Measurements from ENCODE around the gene SPATC1L.

The SPATC1L gene

GRCh38 chr21:46156378-46156645 lies 27.9 kb downstream of the SPATC1L start:
- H3K27ac ChIP-seq (ENCODE audit: low read depth, low read length), result no peak overlapping the region

GRCh38 chr21:46155514-46156377 lies 28.5 kb downstream of the SPATC1L start, which contains the start of gene FTCD:
Gene FTCD (minus strand): TSS chr21:46155579. CDS start chr21:46155523, 56 bp downstream.
- H3K27me3 ChIP-seq (ENCODE audit: control insufficient read depth, insufficient read depth, low read length), result no peaks in the 10 kb centered on the region
- no peak within 1 kb of the TSS for H3K9ac ChIP-seq (ENCODE audit: low read length)
- H3K36me3 ChIP-seq (ENCODE audit: control insufficient read depth, insufficient read depth, low read length), result no peaks in the 10 kb centered on the region
- no peaks in the 10 kb centered on the region for H3K4me1 ChIP-seq (ENCODE audit: control insufficient read depth, insufficient read depth, low read length)
- no peak within 1 kb of the TSS for H3K4me3 ChIP-seq (ENCODE audit: low read length)
- H3K27ac ChIP-seq (ENCODE audit: low read depth, low read length), result no peak within 1 kb of the TSS

More at GRCh38 chr21:46156378-46156645, 27.9 kb downstream of the SPATC1L start:
- Histone ChIP-seq H3K4me3 (ENCODE audit: low read length) (no peak overlapping the region), H3K9ac (ENCODE audit: low read length) (no peak overlapping the region), H3K27me3 (ENCODE audit: control insufficient read depth, insufficient read depth, low read length) (no peaks in the 10 kb centered on the region), H3K36me3 (ENCODE audit: control insufficient read depth, insufficient read depth, low read length) (no peaks in the 10 kb centered on the region), H3K4me1 (ENCODE audit: control insufficient read depth, insufficient read depth, low read length) (no peaks in the 10 kb centered on the region)

GRCh38 chr21:46154955-46155513 lies 29.2 kb downstream of the SPATC1L start:
- Histone ChIP-seq H3K9ac (ENCODE audit: low read length) (no peak overlapping the region), H3K27me3 (ENCODE audit: control insufficient read depth, insufficient read depth, low read length) (no peaks in the 10 kb centered on the region), H3K4me3 (ENCODE audit: low read length) (no peak overlapping the region), H3K4me1 (ENCODE audit: control insufficient read depth, insufficient read depth, low read length) (no peaks in the 10 kb centered on the region), H3K27ac (ENCODE audit: low read depth, low read length) (no peak overlapping the region), H3K36me3 (ENCODE audit: control insufficient read depth, insufficient read depth, low read length) (no peaks in the 10 kb centered on the region)

GRCh38 chr21:46154155-46154954 lies 29.9 kb downstream of the SPATC1L start:
- Histone ChIP-seq H3K36me3 (ENCODE audit: control insufficient read depth, insufficient read depth, low read length) (no peaks in the 10 kb centered on the region), H3K4me3 (ENCODE audit: low read length) (no peak overlapping the region), H3K4me1 (ENCODE audit: control insufficient read depth, insufficient read depth, low read length) (no peaks in the 10 kb centered on the region), H3K27ac (ENCODE audit: low read depth, low read length) (no peak overlapping the region), H3K9ac (ENCODE audit: low read length) (no peak overlapping the region), H3K27me3 (ENCODE audit: control insufficient read depth, insufficient read depth, low read length) (no peaks in the 10 kb centered on the region)

GRCh38 chr21:46153247-46154154 lies 30.8 kb downstream of the SPATC1L start:
- H3K4me1 ChIP-seq (ENCODE audit: control insufficient read depth, insufficient read depth, low read length), result no peaks in the 10 kb centered on the region
- H3K9ac ChIP-seq (ENCODE audit: low read length), result no peak overlapping the region
- H3K27ac ChIP-seq (ENCODE audit: low read depth, low read length), result no peak overlapping the region
- H3K27me3 ChIP-seq (ENCODE audit: control insufficient read depth, insufficient read depth, low read length), result no peaks in the 10 kb centered on the region
- no peaks in the 10 kb centered on the region for H3K36me3 ChIP-seq (ENCODE audit: control insufficient read depth, insufficient read depth, low read length)
- H3K4me3 ChIP-seq (ENCODE audit: low read length), result no peak overlapping the region

- Histone ChIP-seq H3K9ac (ENCODE audit: low read length) (no peak overlapping the region), H3K27ac (ENCODE audit: low read depth, low read length) (no peak overlapping the region), H3K4me3 (ENCODE audit: low read length) (no peak overlapping the region)
Measured at GRCh38 chr21:46152927-46153246, 31.4 kb downstream of the SPATC1L start.

GRCh38 chr21:46151989-46152926 lies 32.0 kb downstream of the SPATC1L start:
- no peak overlapping the region for H3K27ac ChIP-seq (ENCODE audit: low read depth, low read length)
- no peaks in the 10 kb centered on the region for H3K27me3 ChIP-seq (ENCODE audit: control insufficient read depth, insufficient read depth, low read length)
- no peak overlapping the region for H3K4me3 ChIP-seq (ENCODE audit: low read length)
- H3K4me1 ChIP-seq (ENCODE audit: control insufficient read depth, insufficient read depth, low read length), result no peaks in the 10 kb centered on the region
- H3K36me3 ChIP-seq (ENCODE audit: control insufficient read depth, insufficient read depth, low read length), result no peaks in the 10 kb centered on the region
- no peak overlapping the region for H3K9ac ChIP-seq (ENCODE audit: low read length)

More at GRCh38 chr21:46152927-46153246, 31.4 kb downstream of the SPATC1L start:
- no peaks in the 10 kb centered on the region for H3K36me3 ChIP-seq (ENCODE audit: control insufficient read depth, insufficient read depth, low read length)
- H3K4me1 ChIP-seq (ENCODE audit: control insufficient read depth, insufficient read depth, low read length), result no peaks in the 10 kb centered on the region
- H3K27me3 ChIP-seq (ENCODE audit: control insufficient read depth, insufficient read depth, low read length), result no peaks in the 10 kb centered on the region

GRCh38 chr21:46151261-46151988 lies 32.8 kb downstream of the SPATC1L start:
- no peak overlapping the region for H3K9ac ChIP-seq (ENCODE audit: low read length)
- H3K4me1 ChIP-seq (ENCODE audit: control insufficient read depth, insufficient read depth, low read length), result no peaks in the 10 kb centered on the region
- no peak overlapping the region for H3K4me3 ChIP-seq (ENCODE audit: low read length)
- no peaks in the 10 kb centered on the region for H3K27me3 ChIP-seq (ENCODE audit: control insufficient read depth, insufficient read depth, low read length)
- no peak overlapping the region for H3K27ac ChIP-seq (ENCODE audit: low read depth, low read length)
- H3K36me3 ChIP-seq (ENCODE audit: control insufficient read depth, insufficient read depth, low read length), result no peaks in the 10 kb centered on the region

GRCh38 chr21:46150491-46151121 lies 33.7 kb downstream of the SPATC1L start:
- Histone ChIP-seq H3K4me1 (ENCODE audit: control insufficient read depth, insufficient read depth, low read length) (no peaks in the 10 kb centered on the region), H3K9ac (ENCODE audit: low read length) (no peak overlapping the region), H3K4me3 (ENCODE audit: low read length) (no peak overlapping the region), H3K36me3 (ENCODE audit: control insufficient read depth, insufficient read depth, low read length) (no peaks in the 10 kb centered on the region), H3K27ac (ENCODE audit: low read depth, low read length) (no peak overlapping the region), H3K27me3 (ENCODE audit: control insufficient read depth, insufficient read depth, low read length) (no peaks in the 10 kb centered on the region)

GRCh38 chr21:46150073-46150472 lies 34.2 kb downstream of the SPATC1L start:
- Histone ChIP-seq H3K4me1 (ENCODE audit: control insufficient read depth, insufficient read depth, low read length) (no peaks in the 10 kb centered on the region), H3K27ac (ENCODE audit: low read depth, low read length) (no peak overlapping the region), H3K27me3 (ENCODE audit: control insufficient read depth, insufficient read depth, low read length) (no peaks in the 10 kb centered on the region), H3K36me3 (ENCODE audit: control insufficient read depth, insufficient read depth, low read length) (no peaks in the 10 kb centered on the region), H3K9ac (ENCODE audit: low read length) (no peak overlapping the region), H3K4me3 (ENCODE audit: low read length) (no peak overlapping the region)

All from rectal smooth muscle tissue (tissue), 1 donor.